Stimulated activated CD4-positive, alpha-beta T cell treated with anti-CD3 and anti-CD28 coated beads, Interleukin-12 subunit alpha, Interleukin-12 subunit beta, amount 100 ng/mL, for 48 hours (primary cell): ENCODE results near the gene SHKBP1.
"Not testable (repeated sequence)": the region's sequence is repeated elsewhere in the genome, so short reads cannot be mapped to it uniquely, and the experiment has no call there.

Experiments used
- DNase-seq, 3 donors: peaks; one replicate each; pipeline ENCODE4 v3.0.0-alpha.2; 2020; ENCODE audit warnings: low read depth in 2 of 3, low spot score in 1 of 3

SHKBP1 gene

DNA sequence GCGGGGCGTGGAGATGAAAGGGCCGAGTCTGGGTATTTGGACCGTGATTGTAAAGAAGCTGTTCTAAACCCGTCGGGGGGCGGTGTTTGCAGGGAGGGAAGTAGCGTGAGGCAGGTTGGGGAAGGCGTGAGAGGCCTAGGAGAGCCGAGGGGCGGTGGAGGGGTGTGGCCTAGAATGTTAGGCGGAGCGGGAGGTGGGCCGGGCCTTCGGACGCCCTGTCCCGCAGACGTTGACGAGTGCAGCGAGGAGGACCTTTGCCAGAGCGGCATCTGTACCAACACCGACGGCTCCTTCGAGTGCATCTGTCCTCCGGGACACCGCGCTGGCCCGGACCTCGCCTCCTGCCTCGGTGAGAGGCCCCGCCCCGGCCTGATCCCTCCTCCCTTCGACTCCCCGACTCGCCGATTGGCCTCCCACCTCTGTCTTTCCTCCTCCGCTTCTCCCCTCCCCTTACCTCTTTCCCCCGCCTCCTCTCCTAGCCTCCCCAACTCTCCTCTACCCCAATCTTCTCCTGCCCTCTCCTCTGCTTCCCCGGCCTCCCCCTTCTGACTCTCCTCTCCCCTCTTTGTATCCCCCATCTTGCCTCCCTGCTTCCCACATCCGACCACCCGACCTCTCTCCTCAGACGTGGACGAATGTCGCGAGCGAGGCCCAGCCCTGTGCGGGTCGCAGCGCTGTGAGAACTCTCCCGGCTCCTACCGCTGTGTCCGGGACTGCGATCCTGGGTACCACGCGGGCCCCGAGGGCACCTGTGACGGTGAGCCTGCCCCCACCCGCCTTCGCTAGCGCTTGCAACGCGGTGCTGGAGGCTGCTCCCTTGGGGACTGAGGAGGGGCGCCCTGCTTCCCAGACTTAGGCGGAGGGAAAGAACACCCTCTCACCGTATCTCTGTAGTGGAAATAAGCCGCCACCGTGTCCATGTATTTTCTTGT, 37.3 kb downstream of the SHKBP1 start:
- DNase-seq, result peak; percentile 81 to 88 (median 86)

GRCh38 chr19:40614622-40615411, 38.1 kb downstream of the SHKBP1 start:
- DNase-seq, result peak; percentile 97 to 98 (median 97)

GRCh38 chr19:40616178-40616577, 39.5 kb downstream of the SHKBP1 start:
- DNase-seq, result no peak

DNA sequence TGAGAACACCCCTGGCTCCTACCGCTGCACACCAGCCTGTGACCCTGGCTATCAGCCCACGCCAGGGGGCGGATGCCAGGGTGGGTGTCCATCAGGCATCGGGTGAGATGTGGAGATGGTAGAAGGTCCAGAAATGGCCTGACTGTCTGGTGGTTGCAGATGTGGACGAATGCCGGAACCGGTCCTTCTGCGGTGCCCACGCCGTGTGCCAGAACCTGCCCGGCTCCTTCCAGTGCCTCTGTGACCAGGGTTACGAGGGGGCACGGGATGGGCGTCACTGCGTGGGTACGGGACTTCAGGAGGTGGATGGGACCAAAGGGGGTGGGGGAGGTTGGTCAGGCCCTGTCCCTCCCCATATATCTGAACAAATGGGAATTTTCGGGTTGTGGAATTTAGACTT, 40.3 kb downstream of the SHKBP1 start:
- DNase-seq, result no peak

DNA sequence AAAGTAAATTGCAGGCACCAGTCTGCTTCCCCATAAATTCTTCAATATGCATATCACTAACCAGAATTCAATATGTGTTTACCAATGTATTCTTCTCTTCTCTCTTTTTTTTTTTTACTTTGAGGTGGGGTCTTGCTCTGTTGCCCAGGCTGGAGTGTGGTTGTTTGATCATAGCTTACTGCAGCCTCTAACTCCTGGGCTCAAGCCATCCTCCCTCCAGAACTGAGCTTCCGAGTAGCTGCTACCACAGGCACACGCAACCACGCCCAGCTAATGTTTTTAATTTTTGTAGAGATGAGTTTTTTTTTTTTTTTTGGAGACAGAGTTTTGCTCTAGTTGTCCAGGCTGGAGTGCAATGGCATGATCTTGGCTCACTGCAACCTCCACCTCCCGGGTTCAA, 41.3 kb downstream of the SHKBP1 start:
- DNase-seq, result no peak

DNA sequence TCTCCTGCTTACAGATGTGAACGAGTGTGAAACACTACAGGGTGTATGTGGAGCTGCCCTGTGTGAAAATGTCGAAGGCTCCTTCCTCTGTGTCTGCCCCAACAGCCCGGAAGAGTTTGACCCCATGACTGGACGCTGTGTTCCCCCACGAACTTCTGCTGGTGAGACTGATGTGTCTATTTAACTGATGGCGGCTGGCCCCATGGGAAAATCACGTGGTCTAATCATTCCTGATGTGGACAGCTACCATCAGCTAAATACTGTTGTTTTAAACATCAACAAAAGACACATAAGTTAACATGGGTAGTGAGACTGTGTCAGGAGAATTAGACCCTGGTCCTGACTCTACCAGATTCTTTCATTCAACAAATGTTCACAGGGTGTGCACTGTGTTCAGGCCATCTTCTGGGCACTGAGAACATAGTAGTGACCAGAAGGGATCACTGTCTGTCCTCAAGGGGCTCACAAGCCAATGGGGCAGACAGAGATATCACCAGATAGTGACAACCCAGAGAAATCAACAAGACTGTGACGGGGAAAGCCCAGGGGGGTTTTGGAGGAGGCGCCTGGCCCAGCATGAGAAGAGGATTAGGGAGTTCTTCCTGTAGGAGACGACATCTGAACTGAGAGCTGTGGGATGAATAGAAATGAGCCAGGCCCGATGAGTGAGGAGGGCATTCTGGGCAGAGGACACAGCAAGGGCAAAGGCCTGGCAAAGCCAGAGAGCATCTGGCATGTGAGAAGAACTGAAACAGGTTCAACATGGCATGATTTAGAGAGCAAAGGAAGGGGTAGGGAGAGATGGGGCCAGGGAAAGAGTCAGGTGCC, 42.9 kb downstream of the SHKBP1 start:
- no peak for DNase-seq

GRCh38 chr19:40620161-40620485, 43.5 kb downstream of the SHKBP1 start:
- no peak for DNase-seq

DNA sequence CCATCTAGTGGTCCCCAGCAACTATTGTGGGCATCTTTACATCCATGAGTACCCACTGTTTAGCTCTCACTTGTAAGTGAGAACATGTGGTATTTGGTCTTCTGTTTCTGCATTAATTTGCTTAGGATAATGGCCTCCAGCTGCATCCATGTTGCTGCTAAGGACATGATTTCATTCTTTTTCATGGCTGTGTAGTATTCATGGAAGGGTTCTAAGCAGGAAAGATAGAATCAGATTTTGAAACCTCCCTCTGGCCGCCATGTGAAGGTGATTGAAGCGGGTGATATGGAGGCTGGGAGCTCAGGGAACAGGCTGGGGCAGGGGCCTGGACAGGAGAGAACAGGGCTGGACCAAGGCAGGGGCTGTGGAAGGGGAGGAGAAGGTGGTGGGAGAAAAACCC, 44.6 kb downstream of the SHKBP1 start:
- no peak for DNase-seq

GRCh38 chr19:40621966-40622772, 45.5 kb downstream of the SHKBP1 start:
- no peak for DNase-seq

DNA sequence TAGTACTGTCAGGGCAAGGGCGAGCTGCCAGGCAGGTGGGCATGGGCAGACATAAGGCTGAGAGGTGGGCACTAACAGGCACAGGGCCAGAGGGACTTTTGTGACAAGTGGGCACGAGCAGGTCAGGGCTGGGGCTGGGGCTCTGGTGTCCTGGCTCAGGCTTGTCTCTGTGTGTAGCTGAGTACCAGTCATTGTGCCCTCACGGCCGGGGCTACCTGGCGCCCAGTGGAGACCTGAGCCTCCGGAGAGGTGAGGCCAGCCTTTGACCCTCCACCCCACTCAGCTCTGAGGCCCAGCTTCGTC, 46.1 kb downstream of the SHKBP1 start:
- DNase-seq, result no peak

DNA sequence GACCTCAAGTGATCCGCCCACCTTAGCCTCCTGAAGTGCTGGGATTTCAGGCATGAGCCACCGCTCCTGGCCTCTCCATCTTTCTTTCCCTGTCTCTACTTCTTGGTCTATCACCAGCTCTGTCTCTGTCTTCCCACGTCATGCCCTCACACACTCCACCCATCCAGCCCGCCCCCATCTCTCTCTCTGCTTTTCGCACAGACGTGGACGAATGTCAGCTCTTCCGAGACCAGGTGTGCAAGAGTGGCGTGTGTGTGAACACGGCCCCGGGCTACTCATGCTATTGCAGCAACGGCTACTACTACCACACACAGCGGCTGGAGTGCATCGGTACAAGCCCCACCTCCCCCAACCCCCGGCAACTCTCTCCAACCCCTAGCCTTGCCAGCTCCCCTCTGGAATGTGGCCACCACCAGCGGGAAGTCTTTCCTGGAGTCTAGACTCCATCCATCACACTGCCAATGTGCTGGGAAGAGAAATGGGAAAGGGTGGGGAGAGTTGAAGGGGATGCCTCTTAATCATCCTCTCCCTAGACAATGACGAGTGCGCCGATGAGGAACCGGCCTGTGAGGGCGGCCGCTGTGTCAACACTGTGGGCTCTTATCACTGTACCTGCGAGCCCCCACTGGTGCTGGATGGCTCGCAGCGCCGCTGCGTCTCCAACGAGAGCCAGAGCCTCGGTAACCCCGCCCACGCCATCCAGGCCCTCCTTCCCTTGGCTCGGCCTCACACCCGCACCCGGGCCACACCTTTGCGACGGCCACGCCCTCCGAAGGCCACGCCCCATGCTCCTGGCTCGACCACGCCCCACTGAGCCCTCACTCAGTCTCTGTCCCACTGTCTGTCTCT, 47.0 kb downstream of the SHKBP1 start:
- no peak for DNase-seq

- not testable (repeated sequence) for DNase-seq
Measured at GRCh38 chr19:40624369-40625153, 47.9 kb downstream of the SHKBP1 start.

- DNase-seq, result no peak
Measured at GRCh38 chr19:40625406-40626120, 48.9 kb downstream of the SHKBP1 start.

- DNase-seq, result no peak
Measured at GRCh38 chr19:40626918-40627317, 50.2 kb downstream of the SHKBP1 start.

- DNase-seq, result no peak
Measured at GRCh38 chr19:40627486-40628279, 51.0 kb downstream of the SHKBP1 start.

DNA sequence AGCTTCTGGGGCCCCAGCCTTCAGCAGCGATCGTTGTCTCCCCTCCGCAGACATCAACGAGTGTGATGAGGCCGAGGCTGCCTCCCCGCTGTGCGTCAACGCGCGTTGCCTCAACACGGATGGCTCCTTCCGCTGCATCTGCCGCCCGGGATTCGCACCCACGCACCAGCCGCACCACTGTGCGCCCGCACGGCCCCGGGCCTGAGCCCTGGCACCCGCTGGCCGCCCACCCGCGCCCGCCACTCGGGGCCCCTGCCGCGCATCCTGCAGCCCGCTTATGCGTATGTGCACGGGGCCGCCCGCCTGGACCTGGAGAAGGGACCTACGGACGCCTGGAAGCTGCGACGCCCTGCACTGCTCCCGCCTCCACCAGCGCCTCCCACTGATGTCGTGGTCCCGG, 52.7 kb downstream of the SHKBP1 start:
- no peak for DNase-seq

DNA sequence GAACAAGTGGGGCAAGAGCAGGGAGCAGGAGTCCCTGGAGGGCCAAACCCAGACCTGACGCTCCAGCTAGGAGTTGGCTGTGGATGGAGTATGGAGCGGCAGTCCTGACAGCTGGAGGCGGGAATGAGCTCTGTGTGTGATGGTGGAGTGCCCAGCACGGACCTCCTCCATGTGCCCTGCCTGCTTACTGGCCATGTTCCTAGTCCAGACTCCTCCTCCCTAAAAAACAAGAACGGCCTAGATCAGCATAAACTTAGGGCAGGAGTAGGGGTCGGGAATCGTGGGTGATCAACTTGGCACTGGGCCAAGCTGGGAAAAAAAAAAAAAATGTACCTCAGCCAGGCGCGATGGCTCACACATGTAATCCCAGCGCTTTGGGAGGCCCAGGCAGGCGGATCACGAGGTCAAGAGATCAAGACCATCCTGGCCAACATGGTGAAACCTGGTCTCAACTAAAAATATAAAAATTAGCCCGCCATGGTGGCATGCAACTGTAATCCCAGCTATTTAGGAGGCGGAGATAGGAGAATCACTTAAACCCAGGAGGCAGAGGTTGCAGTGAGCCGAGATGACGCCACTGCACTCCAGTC, 54.0 kb downstream of the SHKBP1 start:
- DNase-seq, result no peak
